ENCODE data around the gene IRF2BP1.
"Not testable (repeated sequence)": the region's sequence is repeated elsewhere in the genome, so short reads cannot be mapped to it uniquely, and the experiment has no call there.

IRF2BP1 gene

DNA sequence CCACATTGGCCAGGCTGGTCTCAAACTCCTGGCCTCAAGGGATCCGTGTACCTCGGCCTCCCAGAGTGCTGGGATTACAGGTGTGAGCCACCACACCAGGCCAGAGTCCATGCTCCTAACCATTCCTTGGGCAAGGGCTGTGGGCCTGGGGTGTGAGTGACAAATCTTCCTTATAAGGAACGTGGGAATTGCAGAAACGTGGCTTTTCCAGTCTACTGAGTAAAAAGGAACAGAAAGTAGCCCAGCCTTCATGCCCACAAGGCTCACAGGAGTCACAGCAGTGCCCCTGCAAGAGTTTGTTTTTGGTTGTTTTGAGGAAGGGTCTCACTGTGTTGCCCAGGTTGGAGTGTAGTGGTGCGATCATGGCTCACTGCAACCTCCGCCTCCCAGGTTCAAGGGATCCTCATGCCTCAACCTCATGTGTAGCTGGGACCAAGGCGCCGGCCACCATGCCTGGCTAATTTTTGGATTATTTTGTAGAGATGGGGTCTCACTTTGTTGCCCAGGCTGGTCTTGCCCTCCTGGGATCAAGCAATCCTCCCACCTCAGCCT is 11.4 kb upstream of the IRF2BP1 start:
- no peak overlapping the region for H3K4me3 ChIP-seq (replicated peaks; ENCODE audit: low read depth, low read length)
- no peak for DNase-seq (ENCODE audit: extremely low read depth, low read depth)
- TF ChIP-seq, protein P1, sequence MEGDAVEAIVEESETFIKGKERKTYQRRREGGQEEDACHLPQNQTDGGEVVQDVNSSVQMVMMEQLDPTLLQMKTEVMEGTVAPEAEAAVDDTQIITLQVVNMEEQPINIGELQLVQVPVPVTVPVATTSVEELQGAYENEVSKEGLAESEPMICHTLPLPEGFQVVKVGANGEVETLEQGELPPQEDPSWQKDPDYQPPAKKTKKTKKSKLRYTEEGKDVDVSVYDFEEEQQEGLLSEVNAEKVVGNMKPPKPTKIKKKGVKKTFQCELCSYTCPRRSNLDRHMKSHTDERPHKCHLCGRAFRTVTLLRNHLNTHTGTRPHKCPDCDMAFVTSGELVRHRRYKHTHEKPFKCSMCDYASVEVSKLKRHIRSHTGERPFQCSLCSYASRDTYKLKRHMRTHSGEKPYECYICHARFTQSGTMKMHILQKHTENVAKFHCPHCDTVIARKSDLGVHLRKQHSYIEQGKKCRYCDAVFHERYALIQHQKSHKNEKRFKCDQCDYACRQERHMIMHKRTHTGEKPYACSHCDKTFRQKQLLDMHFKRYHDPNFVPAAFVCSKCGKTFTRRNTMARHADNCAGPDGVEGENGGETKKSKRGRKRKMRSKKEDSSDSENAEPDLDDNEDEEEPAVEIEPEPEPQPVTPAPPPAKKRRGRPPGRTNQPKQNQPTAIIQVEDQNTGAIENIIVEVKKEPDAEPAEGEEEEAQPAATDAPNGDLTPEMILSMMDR (IDR thresholded peaks at IDR 0.05; ENCODE audit: low read depth, low read length, missing control alignments): no peak

DNA sequence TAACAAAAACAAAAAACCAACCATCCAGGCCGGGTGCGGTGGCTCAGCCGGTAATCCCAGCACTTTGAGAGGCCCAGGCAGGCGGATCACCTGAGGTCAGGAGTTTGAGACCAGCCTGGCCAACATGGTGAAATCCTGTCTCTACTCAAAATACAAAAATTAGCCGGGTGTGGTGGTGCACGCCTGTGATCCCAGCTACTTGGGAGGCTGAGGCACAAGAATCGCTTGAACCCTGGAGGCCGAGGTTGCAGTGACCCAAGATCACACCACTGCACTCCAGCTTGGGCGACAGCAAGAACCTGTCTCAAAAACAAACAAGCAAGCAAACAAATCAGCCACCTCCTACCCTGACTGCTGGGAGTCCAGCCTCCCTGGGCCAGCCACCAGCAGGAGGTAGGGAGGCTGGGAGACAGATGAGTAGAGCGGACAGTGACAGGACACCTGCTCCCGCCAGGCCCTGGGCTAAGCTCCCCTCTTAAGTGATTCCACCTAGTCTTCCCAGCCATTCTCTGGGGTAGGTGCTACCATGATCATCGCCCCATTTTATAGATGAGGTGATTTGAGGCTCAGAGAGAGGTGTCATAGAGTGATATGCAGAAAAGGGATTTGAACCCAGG is 10.2 kb upstream of the IRF2BP1 start:
- not testable (repeated sequence) for H3K4me3 ChIP-seq (replicated peaks; ENCODE audit: low read depth, low read length); DNase-seq (ENCODE audit: extremely low read depth, low read depth)

DNA sequence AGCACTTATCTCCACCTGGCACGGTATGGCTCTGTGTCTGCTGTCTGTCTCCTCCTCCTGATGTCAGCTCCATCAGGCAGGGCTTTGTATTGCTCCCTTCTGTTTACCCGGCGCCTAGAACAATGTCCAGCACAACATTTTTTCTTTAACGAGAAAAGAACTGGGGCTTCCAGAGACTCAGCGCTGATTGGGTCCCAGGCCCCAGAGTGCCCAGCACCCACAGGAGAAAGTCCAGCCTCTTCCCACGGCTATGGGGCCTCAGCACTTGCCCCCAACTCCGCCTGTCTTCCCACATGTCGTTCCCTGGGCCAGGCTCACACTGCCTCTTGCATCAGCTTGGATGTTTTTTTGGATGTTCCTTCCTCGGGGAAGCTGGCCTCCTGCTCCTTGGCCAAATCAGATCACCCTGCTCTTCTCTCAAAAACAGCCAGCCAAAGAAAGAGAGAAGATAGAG is 9.6 kb upstream of the IRF2BP1 start:
- TF ChIP-seq, protein P1 (IDR thresholded peaks at IDR 0.05; ENCODE audit: low read depth, low read length, missing control alignments): no peak
- H3K4me3 ChIP-seq (replicated peaks; ENCODE audit: low read depth, low read length): no peak overlapping the region

DNA sequence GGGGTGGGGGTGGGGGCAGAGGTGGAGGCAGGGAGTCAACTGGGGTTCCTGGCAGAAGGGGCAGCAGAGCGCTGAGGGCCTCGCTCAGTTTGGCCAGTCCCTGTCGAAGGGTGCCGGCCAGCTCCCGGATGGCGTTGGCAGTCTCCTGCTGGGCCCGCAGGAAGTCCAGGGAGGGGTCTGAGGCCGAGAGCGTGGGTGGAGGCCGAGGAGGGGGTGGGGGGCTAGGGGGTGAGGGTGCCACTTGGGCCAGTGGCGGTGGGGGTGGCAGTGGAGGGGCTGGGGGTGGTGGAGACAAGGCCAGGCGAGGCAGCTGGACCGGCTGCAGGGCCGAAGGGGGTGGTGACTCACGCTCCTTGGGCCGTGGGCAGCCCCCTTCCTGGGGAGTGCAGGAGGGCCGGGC is 4.9 kb upstream of the IRF2BP1 start:
- H3K4me3 ChIP-seq (replicated peaks; ENCODE audit: low read depth, low read length): no peak overlapping the region
- TF ChIP-seq, protein P1 (IDR thresholded peaks at IDR 0.05; ENCODE audit: low read depth, low read length, missing control alignments): no peak

More for the DNA sequence above, 9.6 kb upstream of the IRF2BP1 start:
- no peak for DNase-seq (ENCODE audit: extremely low read depth, low read depth)

DNA sequence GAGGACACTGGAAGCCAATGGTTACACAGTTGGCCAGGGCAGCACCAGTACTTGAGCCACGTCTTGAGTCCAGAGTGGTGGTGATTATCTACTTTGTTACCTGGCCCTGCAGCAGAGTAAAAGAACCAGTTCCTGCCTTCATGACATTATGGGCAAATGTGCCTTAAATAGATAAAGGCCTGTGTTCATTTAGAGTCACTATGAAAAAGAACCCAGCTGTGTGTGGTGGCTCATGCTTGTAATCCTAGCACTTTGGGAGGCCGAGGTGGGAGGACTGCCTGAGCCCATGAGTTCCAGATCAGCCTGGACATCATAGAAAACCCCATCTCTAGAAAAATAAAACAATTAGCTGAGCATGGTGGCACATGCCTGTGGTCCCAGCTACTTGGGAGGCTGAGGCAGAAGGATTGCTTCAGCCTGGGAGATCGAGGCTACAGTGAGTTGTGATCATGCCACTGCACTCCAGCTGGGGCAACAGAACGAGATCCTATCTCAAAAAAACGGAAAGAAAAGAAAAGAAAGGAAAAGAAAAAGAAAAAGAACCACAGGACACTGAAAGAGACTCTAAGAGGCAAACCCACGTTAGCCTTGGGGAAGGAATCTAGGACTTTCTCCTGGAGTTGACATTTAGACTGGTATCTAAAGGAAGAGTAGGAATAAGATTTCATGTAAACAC is 3.4 kb upstream of the IRF2BP1 start:
- TF ChIP-seq, protein P1 (IDR thresholded peaks at IDR 0.05; ENCODE audit: low read depth, low read length, missing control alignments): no peak
- no peak overlapping the region for H3K4me3 ChIP-seq (replicated peaks; ENCODE audit: low read depth, low read length)
- DNase-seq (ENCODE audit: extremely low read depth, low read depth): no peak

More for the DNA sequence above, 4.9 kb upstream of the IRF2BP1 start:
- DNase-seq (ENCODE audit: extremely low read depth, low read depth): no peak

DNA sequence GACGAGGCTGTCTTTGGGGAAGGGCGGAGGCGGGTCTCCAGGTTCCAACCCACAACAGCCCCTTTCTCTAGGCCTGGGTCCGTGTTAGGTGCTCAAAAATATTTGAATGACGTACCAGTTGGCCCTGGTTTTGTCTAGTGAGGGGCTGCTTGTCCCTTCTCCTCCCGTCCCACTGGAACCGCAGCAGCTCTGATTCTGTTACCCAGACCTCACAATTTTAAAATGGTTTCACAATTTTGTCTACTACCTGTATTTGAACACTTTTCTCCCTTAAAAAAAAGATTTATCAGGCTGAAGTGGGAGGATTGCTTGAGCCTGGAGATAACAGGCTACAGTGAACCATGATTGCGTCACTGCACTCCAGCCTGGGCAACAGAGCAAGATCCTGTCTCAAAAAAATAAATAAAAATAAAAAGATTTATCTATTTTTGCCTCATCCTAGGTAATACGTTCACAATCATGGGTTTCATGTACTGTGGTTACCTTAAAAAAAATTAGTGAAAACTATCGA is 1.3 kb upstream of the IRF2BP1 start:
- H3K4me3 ChIP-seq (replicated peaks; ENCODE audit: low read depth, low read length): peak overlapping the region; percentile 56
- DNase-seq (ENCODE audit: extremely low read depth, low read depth): no peak

More for the DNA sequence above, 1.3 kb upstream of the IRF2BP1 start:
- TF ChIP-seq, protein P1 (IDR thresholded peaks at IDR 0.05; ENCODE audit: low read depth, low read length, missing control alignments): no peak
